HCT116 (cell line): ENCODE data around the gene TMEM125. TPM values are rescaled to one million over a fixed set of nuclear protein-coding genes. Genes with fewer than 3 reads are reported as not detected.

ENCODE experiments used
- ATAC-seq: fragments of 200-7000 bp; cut with Tn5 transposase; 2 replicates; pipeline ENCODE4 v1.9.1; 2020; ENCODE audit warnings: mild to moderate bottlenecking, moderate library complexity
- BruUV-seq: library from RNA; stranded (reverse); fragments of 400-500 nt; replicated peaks from 2 replicates; lab custom pipeline; 2021; lab: Mats Ljungman, UMichigan
- CTCF ChIA-PET: fragments of 300-600 bp; sonication (Branson Sonifier 250); formaldehyde crosslinking; loops from one replicate; lab custom pipeline; 2021; ENCODE audit warnings: antibody characterized with exemption; lab: Charles Lee
- POLR2A ChIA-PET: fragments of 300-600, 350-600 bp; sonication (Branson Sonifier 250); formaldehyde crosslinking; loops from one replicate; lab custom pipeline; 2021; ENCODE audit warnings: antibody characterized with exemption; lab: Charles Lee
- RAD21 ChIA-PET, 2 experiments: fragments of 300-600 bp; sonication (Branson Sonifier 250); formaldehyde crosslinking; loops; one replicate each; lab custom pipeline; 2023; ENCODE audit warnings: low total read pairs in 2 of 2; ENCODE audit not compliant: uncharacterized antibody in 2 of 2, unreplicated experiment in 2 of 2, low non-redundant PET in 1 of 2; lab: Charles Lee
- DNase-seq: peaks from one replicate; pipeline ENCODE4 v3.0.0-alpha.2; 2010; ENCODE audit warnings: low read depth, low spot score
- H2AFZ ChIP-seq: fragments of 200-600 bp; shearing (Covaris generic), sonication (generic); 2 replicates; pipeline ENCODE4 v1.6.1; 2017; ENCODE audit warnings: low read depth, mixed run types, mixed read lengths, antibody characterized with exemption, low read length; ENCODE audit not compliant: poor library complexity, severe bottlenecking
- H3K27ac ChIP-seq: 2 replicates; pipeline ENCODE4 v1.5.1; 2012; ENCODE audit warnings: low read depth, low read length
- H3K27me3 ChIP-seq: fragments of 200-600 bp; sonication (generic); 2 replicates; pipeline ENCODE4 v1.6.1; 2016; ENCODE audit warnings: mixed run types, low read length, mixed read lengths; ENCODE audit not compliant: insufficient read depth
- H3K36me3 ChIP-seq, 2 experiments: fragments of 200-500 bp in 1 of 2; fragments of 200-600 bp in 1 of 2; sonication (Bioruptor generic) in 1 of 2; sonication (generic) in 1 of 2; 2 replicates each; pipeline versions ENCODE4 v1.5.1 to v1.6.1; 2014 to 2016; ENCODE audit warnings: low read length in 2 of 2, inconsistent platforms in 1 of 2, mixed read lengths in 1 of 2, mixed run types in 1 of 2; ENCODE audit not compliant: insufficient read depth in 2 of 2, control insufficient read depth in 1 of 2
- H3K4me1 ChIP-seq, 2 experiments: fragments of 200-600 bp in 1 of 2; sonication (generic) in 1 of 2; 2 replicates each; pipeline versions ENCODE4 v1.5.1 to v1.6.1; 2012 to 2017; ENCODE audit warnings: low read length in 2 of 2, inconsistent platforms in 1 of 2, mild to moderate bottlenecking in 1 of 2, mixed read lengths in 1 of 2, mixed run types in 1 of 2, moderate library complexity in 1 of 2; ENCODE audit not compliant: insufficient read depth in 2 of 2, control insufficient read depth in 1 of 2
- H3K4me2 ChIP-seq: fragments of 200-600 bp; sonication (generic); 2 replicates; pipeline ENCODE4 v1.6.1; 2017; ENCODE audit warnings: mixed run types, low read length, mixed read lengths
- H3K4me3 ChIP-seq, 2 experiments: fragments of 200-600 bp in 1 of 2; sonication (generic) in 1 of 2; replicated peaks in 1 of 2; 2 replicates each; pipeline ENCODE4 v1.5.1; 2011 to 2016; ENCODE audit warnings: low read length in 2 of 2, control low read depth in 1 of 2, low read depth in 1 of 2, mild to moderate bottlenecking in 1 of 2, mixed read lengths in 1 of 2, mixed run types in 1 of 2
- H3K79me2 ChIP-seq: fragments of 200-600 bp; sonication (generic); 2 replicates; pipeline ENCODE4 v1.6.1; 2017; ENCODE audit warnings: mild to moderate bottlenecking, mixed run types, low read length, moderate library complexity, mixed read lengths; ENCODE audit not compliant: insufficient read depth
- H3K9ac ChIP-seq: fragments of 200-600 bp; sonication (generic); 2 replicates; pipeline ENCODE4 v1.6.1; 2016; ENCODE audit warnings: low read length, mixed read lengths
- H3K9me2 ChIP-seq: fragments of 200-600 bp; sonication (generic), shearing (Covaris generic); 2 replicates; pipeline ENCODE4 v1.6.1; 2017; ENCODE audit warnings: mixed run types, mild to moderate bottlenecking, moderate library complexity; ENCODE audit not compliant: insufficient read depth
- H3K9me3 ChIP-seq, 2 experiments: fragments of 200-500 bp in 1 of 2; fragments of 200-600 bp in 1 of 2; sonication (Bioruptor generic) in 1 of 2; sonication (generic) in 1 of 2; 2 replicates each; pipeline ENCODE4 v1.6.1; 2014 to 2017; ENCODE audit warnings: low read length in 2 of 2, mixed read lengths in 2 of 2, inconsistent platforms in 1 of 2, low read depth in 1 of 2, mild to moderate bottlenecking in 1 of 2, mixed run types in 1 of 2, moderate library complexity in 1 of 2; ENCODE audit not compliant: control insufficient read depth in 1 of 2, insufficient read depth in 1 of 2
- H4K20me1 ChIP-seq: fragments of 200-600 bp; sonication (generic), shearing (Covaris generic); 2 replicates; pipeline ENCODE4 v1.6.1; 2017; ENCODE audit warnings: mixed run types, mild to moderate bottlenecking, moderate library complexity; ENCODE audit not compliant: insufficient read depth
- CBX3 ChIP-seq: IDR thresholded peaks from 2 replicates; pipeline ENCODE4 v1.6.1; 2012; ENCODE audit warnings: low read depth
- CEBPB ChIP-seq: IDR thresholded peaks from 2 replicates; pipeline ENCODE4 v1.6.1; 2012; ENCODE audit warnings: low read depth
- CTCF ChIP-seq, 3 experiments: fragments of 200-600 bp in 1 of 3; sonication (generic) in 1 of 3; IDR thresholded peaks in 2 of 3; conservative IDR thresholded peaks in 1 of 3; 2 replicates each; pipeline ENCODE4 v1.5.1; 2012 to 2017; ENCODE audit warnings: low read depth in 2 of 3, low read length in 2 of 3, antibody characterized with exemption in 1 of 3, borderline replicate concordance in 1 of 3, control low read depth in 1 of 3, mild to moderate bottlenecking in 1 of 3, mixed read lengths in 1 of 3, mixed run types in 1 of 3, moderate library complexity in 1 of 3; ENCODE audit not compliant: insufficient read depth in 1 of 3
- ELF1 ChIP-seq: IDR thresholded peaks from 2 replicates; pipeline ENCODE4 v1.6.1; 2012; ENCODE audit warnings: low read depth, borderline replicate concordance
- EZH2 ChIP-seq: fragments of 200-600 bp; sonication (generic); IDR thresholded peaks from 2 replicates; pipeline ENCODE4 v1.6.1; 2017; ENCODE audit warnings: antibody characterized with exemption, mixed run types
- FOSL1 ChIP-seq: IDR thresholded peaks from 2 replicates; pipeline ENCODE4 v1.6.1; 2012; ENCODE audit warnings: low read depth
- MAX ChIP-seq: IDR thresholded peaks from 2 replicates; pipeline ENCODE4 v1.6.1; 2012
- POLR2A ChIP-seq: IDR thresholded peaks from 2 replicates; pipeline ENCODE4 v1.7.0; 2011; ENCODE audit warnings: borderline replicate concordance; ENCODE audit not compliant: insufficient read depth, insufficient read length; ENCODE audit errors: extremely low read depth
- POLR2AphosphoS5 ChIP-seq: IDR thresholded peaks from 2 replicates; pipeline ENCODE4 v1.6.1; 2011; ENCODE audit warnings: mild to moderate bottlenecking, low read depth, low read length, moderate library complexity
- SIN3A ChIP-seq: IDR thresholded peaks from 2 replicates; pipeline ENCODE4 v1.6.1; 2012; ENCODE audit warnings: low read depth
- SP1 ChIP-seq: IDR thresholded peaks from 2 replicates; pipeline ENCODE4 v1.6.1; 2012; ENCODE audit warnings: low read depth
- TCF7L2 ChIP-seq: IDR thresholded peaks from 2 replicates; pipeline ENCODE4 v1.7.0; 2011; ENCODE audit warnings: borderline replicate concordance, inconsistent platforms; ENCODE audit not compliant: insufficient read depth, insufficient read length; ENCODE audit errors: extremely low read depth
- YY1 ChIP-seq: IDR thresholded peaks from 2 replicates; pipeline ENCODE4 v1.6.1; 2011; ENCODE audit warnings: low read length, low read depth, moderate library complexity, mild to moderate bottlenecking; ENCODE audit not compliant: insufficient replicate concordance; ENCODE audit errors: extremely low read depth
- ZBTB33 ChIP-seq: IDR thresholded peaks from 2 replicates; pipeline ENCODE4 v1.6.1; 2011; ENCODE audit warnings: mild to moderate bottlenecking, low read length, moderate library complexity; ENCODE audit not compliant: insufficient replicate concordance; ENCODE audit errors: extremely low read depth
- ZFX ChIP-seq: fragments of 450-650 bp; IDR thresholded peaks from 2 replicates; pipeline ENCODE4 v1.6.1; 2017
- intact Hi-C: fragments of 100-400 bp; cut with micrococcal nuclease; formaldehyde crosslinking; loops from 2 replicates; pipeline ENCODE4 v1.10.0; 2022
- total RNA-seq: library from RNA; stranded (reverse); gene quantifications from one replicate; pipeline ENCODE4 v1.2.1, GENCODE V29; 2021; ENCODE audit not compliant: unreplicated experiment
- TF ChIP-seq, protein P1 (sequence below): IDR thresholded peaks from 2 replicates; pipeline ENCODE4 v1.6.1; 2012

Gene TMEM125
- total RNA-seq, 1 experiment from 2014 or later: 13.9 TPM

- H4K20me1 ChIP-seq: no peaks in the 10 kb centered on the region
- no peak overlapping the region for H3K4me3 ChIP-seq
- H3K4me1 ChIP-seq: peaks cover 0 to 7% of the 10 kb centered on the region in 2 experiments; a peak in 1 of 4 replicates
- H2AFZ ChIP-seq: no peak overlapping the region
- H3K27me3 ChIP-seq: no peaks in the 10 kb centered on the region
- no peak overlapping the region for H3K4me2 ChIP-seq
- H3K9me2 ChIP-seq: no peaks in the 10 kb centered on the region
- ATAC-seq: no peak
- BruUV-seq: no TSS peak
- no peak for DNase-seq
- ChIA-PET CTCF (no interaction called here), POLR2A (no interaction called here), RAD21 (no interaction called here)
- no peaks in the 10 kb centered on the region for H3K79me2 ChIP-seq
- intact Hi-C loops: no loop called here
- no peaks in the 10 kb centered on the region for H3K9me3 ChIP-seq
- no peaks in the 10 kb centered on the region for H3K36me3 ChIP-seq
- H3K27ac ChIP-seq: no peak overlapping the region
- TF ChIP-seq ELF1: no peak
- TF ChIP-seq EZH2: no peak
- no peak for TF ChIP-seq POLR2AphosphoS5
- no peak for TF ChIP-seq CBX3
- H3K9ac ChIP-seq: no peak overlapping the region
Observed at GRCh38 chr1:43305461-43305860, 35.7 kb downstream of the TMEM125 start.

- H3K27ac ChIP-seq: no peak overlapping the region
- no TSS peak for BruUV-seq
- no peak overlapping the region for H3K9ac ChIP-seq
- H3K4me2 ChIP-seq: no peak overlapping the region
- ChIA-PET POLR2A (no interaction called here), CTCF (no interaction called here), RAD21 (no interaction called here)
- ATAC-seq (no peak), DNase-seq (no peak)
- H4K20me1 ChIP-seq: no peaks in the 10 kb centered on the region
- H3K4me1 ChIP-seq: peaks cover 0 to 7% of the 10 kb centered on the region in 2 experiments; a peak in 1 of 4 replicates
- no peaks in the 10 kb centered on the region for H3K9me2 ChIP-seq
- no peak overlapping the region for H2AFZ ChIP-seq
- no peaks in the 10 kb centered on the region for H3K36me3 ChIP-seq
- H3K4me3 ChIP-seq: no peak overlapping the region
- no peaks in the 10 kb centered on the region for H3K27me3 ChIP-seq
- intact Hi-C loops: no loop called here
- H3K9me3 ChIP-seq: no peaks in the 10 kb centered on the region
- H3K79me2 ChIP-seq: no peaks in the 10 kb centered on the region
- TF ChIP-seq YY1: no peak
- TF ChIP-seq ZFX: no peak
- TF ChIP-seq, protein P1, sequence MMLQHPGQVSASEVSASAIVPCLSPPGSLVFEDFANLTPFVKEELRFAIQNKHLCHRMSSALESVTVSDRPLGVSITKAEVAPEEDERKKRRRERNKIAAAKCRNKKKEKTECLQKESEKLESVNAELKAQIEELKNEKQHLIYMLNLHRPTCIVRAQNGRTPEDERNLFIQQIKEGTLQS: no peak
- no peak for TF ChIP-seq FOSL1
- no peak for TF ChIP-seq EZH2
- TF ChIP-seq ZBTB33: no peak
- TF ChIP-seq SP1: no peak
- TF ChIP-seq TCF7L2: no peak
- TF ChIP-seq CBX3: no peak
- TF ChIP-seq CTCF (IDR thresholded peaks at IDR 0.05 in 2 of 3, conservative IDR thresholded peaks at IDR 0.05 in 1 of 3; ENCODE audit: borderline replicate concordance in 1 of 3, insufficient read depth in 1 of 3, low read depth in 2 of 3, low read length in 2 of 3): no peak
- no peak for TF ChIP-seq SIN3A
- TF ChIP-seq POLR2A: no peak
- no peak for TF ChIP-seq CEBPB
- TF ChIP-seq ELF1: no peak
- TF ChIP-seq MAX: no peak
Observed at GRCh38 chr1:43305926-43306687, 36.3 kb downstream of the TMEM125 start.
